Upper lobe of left lung (tissue), 4 donors: ENCODE results near the gene MSI2.

Experiments
- CTCF ChIP-seq, 6 experiments: fragments of 450-650 bp in 4 of 6; fragments of 200-600 bp in 2 of 6; sonication (generic) in 2 of 6; IDR thresholded peaks; one replicate each; pipeline ENCODE4 v1.5.1; 2016 to 2019; ENCODE audit warnings: antibody characterized with exemption in 6 of 6
- POLR2A ChIP-seq, 4 donors: fragments of 450-650 bp; IDR thresholded peaks; one replicate each; pipeline ENCODE4 v1.5.1; 2016 to 2017; ENCODE audit warnings: antibody characterized with exemption in 4 of 4, mild to moderate bottlenecking in 2 of 4
- POLR2AphosphoS5 ChIP-seq, 2 donors: sonication (generic); formaldehyde crosslinking; IDR thresholded peaks; one replicate each; pipeline ENCODE4 v1.5.1; 2017; ENCODE audit warnings: antibody characterized with exemption in 2 of 2

- no peak for TF ChIP-seq CTCF (IDR thresholded peaks at IDR 0.05)
- no peak for TF ChIP-seq POLR2A (IDR thresholded peaks at IDR 0.05)
- TF ChIP-seq POLR2AphosphoS5 (IDR thresholded peaks at IDR 0.05): no peak
These were observed 46.6 kb downstream of the MSI2 start for GRCh38 chr17:57302690-57303465.
